Stomach (tissue), 4 donors: Measurements from ENCODE around the gene PLSCR2.

Experiments used
- CTCF ChIP-seq, 7 experiments: fragments of 450-650 bp in 4 of 7; fragments of 200-600 bp in 3 of 7; sonication (generic) in 3 of 7; IDR thresholded peaks; one replicate each; pipeline ENCODE4 v1.5.1; 2016 to 2019; ENCODE audit warnings: antibody characterized with exemption in 7 of 7, control low read depth in 2 of 7, mild to moderate bottlenecking in 1 of 7
- POLR2A ChIP-seq, 4 donors: fragments of 450-650 bp; IDR thresholded peaks; one replicate each; pipeline ENCODE4 v1.6.1; 2016; ENCODE audit warnings: antibody characterized with exemption in 4 of 4, control low read depth in 2 of 4, mild to moderate bottlenecking in 1 of 4, moderate library complexity in 1 of 4
- POLR2AphosphoS5 ChIP-seq, 3 donors: sonication (generic); formaldehyde crosslinking; IDR thresholded peaks; one replicate each; pipeline ENCODE4 v1.6.1; 2016; ENCODE audit warnings: antibody characterized with exemption in 3 of 3

- TF ChIP-seq CTCF (IDR thresholded peaks at IDR 0.05) (no peak), POLR2A (IDR thresholded peaks at IDR 0.05) (no peak), POLR2AphosphoS5 (IDR thresholded peaks at IDR 0.05) (peak in 1 of 3 donors; percentile 8)
Measured at GRCh38 chr3:146513386-146514051, 44.2 kb upstream of the PLSCR2 start.
